GM23248 (cell line): ENCODE measurements around the gene COL9A2. TPM values are rescaled to one million over a fixed set of nuclear protein-coding genes. Genes with fewer than 3 reads are reported as not detected.

Experiments
- DNase-seq: peaks from one replicate; pipeline ENCODE4 v3.0.0-alpha.2; 2015
- H2AFZ ChIP-seq: fragments of 200-600 bp; sonication (generic); 2 replicates; pipeline ENCODE4 v1.6.1; 2016; ENCODE audit warnings: antibody characterized with exemption
- H3F3A ChIP-seq: fragments of 200-600 bp; sonication (generic); 2 replicates; pipeline ENCODE4 v1.6.1; 2016; ENCODE audit warnings: mild to moderate bottlenecking, antibody characterized with exemption, mixed run types; ENCODE audit not compliant: insufficient read depth
- H3K27ac ChIP-seq: fragments of 200-600 bp; sonication (generic); 2 replicates; pipeline ENCODE4 v1.5.1; 2016; ENCODE audit warnings: mild to moderate bottlenecking
- H3K27me3 ChIP-seq: fragments of 200-600 bp; sonication (generic); replicated peaks from 2 replicates; pipeline ENCODE4 v1.6.1; 2016; ENCODE audit warnings: mild to moderate bottlenecking; ENCODE audit not compliant: insufficient read depth
- H3K36me3 ChIP-seq: fragments of 200-600 bp; sonication (generic); 2 replicates; pipeline ENCODE4 v1.6.1; 2016; ENCODE audit warnings: low read depth, mild to moderate bottlenecking
- H3K4me1 ChIP-seq: fragments of 200-600 bp; sonication (generic); 2 replicates; pipeline ENCODE4 v1.6.1; 2016; ENCODE audit warnings: mild to moderate bottlenecking; ENCODE audit not compliant: insufficient read depth
- H3K4me2 ChIP-seq: fragments of 200-600 bp; sonication (generic); one replicate; pipeline ENCODE4 v1.6.1; 2016; ENCODE audit warnings: mild to moderate bottlenecking; ENCODE audit not compliant: unreplicated experiment
- H3K4me3 ChIP-seq: fragments of 200-600 bp; sonication (generic); 2 replicates; pipeline ENCODE4 v1.5.1; 2016; ENCODE audit warnings: mild to moderate bottlenecking
- H3K79me2 ChIP-seq: fragments of 200-600 bp; sonication (generic); 2 replicates; pipeline ENCODE4 v1.6.1; 2016; ENCODE audit warnings: mild to moderate bottlenecking; ENCODE audit not compliant: insufficient read depth
- H3K9ac ChIP-seq: fragments of 200-600 bp; sonication (generic); 2 replicates; pipeline ENCODE4 v1.6.1; 2016; ENCODE audit warnings: mild to moderate bottlenecking
- H3K9me2 ChIP-seq: fragments of 200-600 bp; sonication (generic); 2 replicates; pipeline ENCODE4 v1.6.1; 2016; ENCODE audit warnings: mixed run types, mild to moderate bottlenecking, moderate library complexity; ENCODE audit not compliant: insufficient read depth
- H3K9me3 ChIP-seq: fragments of 200-600 bp; sonication (generic); one replicate; pipeline ENCODE4 v1.6.1; 2017; ENCODE audit warnings: low read depth
- H4K20me1 ChIP-seq: fragments of 200-600 bp; sonication (generic); 2 replicates; pipeline ENCODE4 v1.6.0; 2016; ENCODE audit not compliant: insufficient read depth
- EZH2 ChIP-seq: fragments of 200-600 bp; sonication (generic); IDR thresholded peaks from 2 replicates; pipeline ENCODE4 v1.6.1; 2018; ENCODE audit warnings: antibody characterized with exemption, mild to moderate bottlenecking; ENCODE audit not compliant: insufficient read depth, poor library complexity, severe bottlenecking
- EZH2phosphoT487 ChIP-seq: fragments of 200-600 bp; sonication (generic); IDR thresholded peaks from 2 replicates; pipeline ENCODE4 v1.6.1; 2018; ENCODE audit warnings: antibody characterized with exemption, moderate library complexity, mild to moderate bottlenecking, low read depth; ENCODE audit not compliant: insufficient read depth
- WGBS, 2 experiments: methylation state at CpG; one replicate each; pipeline ENCODE4 v1.1.6; 2015 to 2017; ENCODE audit warnings: low lambda C conversion rate in 2 of 2, low coverage in 1 of 2; ENCODE audit errors: missing lambda C conversion rate in 2 of 2; 5-methylcytosine and 5-hydroxymethylcytosine counted together
- in situ Hi-C: fragments of 300-500 bp; cut with MboI; formaldehyde crosslinking; loops from 2 replicates; pipeline ENCODE4 v1.15.0; 2020
- polyA plus RNA-seq: library from polyadenylated mRNA; unstranded; fragments of >200 nt; fragmentation: Nextera tagmentation; extraction: Ambion mirVana; gene quantifications from 2 replicates; pipeline ENCODE4 v1.2.1, GENCODE V29; 2016
- total RNA-seq: library from RNA; depleted of rRNA; stranded (reverse); fragments of >200 nt; shearing (Covaris generic); gene quantifications from 2 replicates; pipeline ENCODE4 v1.2.3, GENCODE V29; 2014

The COL9A2 gene
- total and polyA plus RNA-seq, 2 experiments from 2014 or later = 0.80 to 2.8 TPM

GRCh38 chr1:40303051-40303771 lies 13.9 kb downstream of the COL9A2 start:
- no peak overlapping the region for H2AFZ ChIP-seq
- no peak for TF ChIP-seq EZH2
- no peak for TF ChIP-seq EZH2phosphoT487
- H3K27me3 ChIP-seq = no peaks in the 10 kb centered on the region
- no peak overlapping the region for H3K9ac ChIP-seq
- H3K27ac ChIP-seq = no peak overlapping the region
- H3K4me1 ChIP-seq = no peaks in the 10 kb centered on the region
- WGBS, 2 experiments = 79 to 86% methylated on average over 33 to 38 of the region's 38 CpGs
- no peak overlapping the region for H3K4me2 ChIP-seq
- no peaks in the 10 kb centered on the region for H3K79me2 ChIP-seq
- DNase-seq = no peak
- H3F3A ChIP-seq = no peaks in the 10 kb centered on the region
- no peak overlapping the region for H3K4me3 ChIP-seq
- H3K9me2 ChIP-seq = no peaks in the 10 kb centered on the region
- H3K9me3 ChIP-seq = no peaks in the 10 kb centered on the region
- no peaks in the 10 kb centered on the region for H4K20me1 ChIP-seq
- H3K36me3 ChIP-seq = no peaks in the 10 kb centered on the region
- in situ Hi-C loops = no loop called here

- Histone ChIP-seq H3K36me3 (no peaks in the 10 kb centered on the region), H2AFZ (no peak overlapping the region), H3K27ac (no peak overlapping the region), H3K4me2 (no peak overlapping the region), H3K9me3 (no peaks in the 10 kb centered on the region), H3K27me3 (no peaks in the 10 kb centered on the region), H3K4me1 (no peaks in the 10 kb centered on the region), H3K9ac (no peak overlapping the region), H4K20me1 (no peaks in the 10 kb centered on the region), H3K79me2 (no peaks in the 10 kb centered on the region), H3F3A (no peaks in the 10 kb centered on the region), H3K4me3 (no peak overlapping the region), H3K9me2 (no peaks in the 10 kb centered on the region)
- WGBS, 2 experiments = 83 to 87% methylated on average over 13 of the region's 13 CpGs
- no peak for DNase-seq
- in situ Hi-C loops = no loop called here
- TF ChIP-seq EZH2 (no peak), EZH2phosphoT487 (no peak)
Observed at GRCh38 chr1:40302475-40302874, 14.6 kb downstream of the COL9A2 start.

DNA sequence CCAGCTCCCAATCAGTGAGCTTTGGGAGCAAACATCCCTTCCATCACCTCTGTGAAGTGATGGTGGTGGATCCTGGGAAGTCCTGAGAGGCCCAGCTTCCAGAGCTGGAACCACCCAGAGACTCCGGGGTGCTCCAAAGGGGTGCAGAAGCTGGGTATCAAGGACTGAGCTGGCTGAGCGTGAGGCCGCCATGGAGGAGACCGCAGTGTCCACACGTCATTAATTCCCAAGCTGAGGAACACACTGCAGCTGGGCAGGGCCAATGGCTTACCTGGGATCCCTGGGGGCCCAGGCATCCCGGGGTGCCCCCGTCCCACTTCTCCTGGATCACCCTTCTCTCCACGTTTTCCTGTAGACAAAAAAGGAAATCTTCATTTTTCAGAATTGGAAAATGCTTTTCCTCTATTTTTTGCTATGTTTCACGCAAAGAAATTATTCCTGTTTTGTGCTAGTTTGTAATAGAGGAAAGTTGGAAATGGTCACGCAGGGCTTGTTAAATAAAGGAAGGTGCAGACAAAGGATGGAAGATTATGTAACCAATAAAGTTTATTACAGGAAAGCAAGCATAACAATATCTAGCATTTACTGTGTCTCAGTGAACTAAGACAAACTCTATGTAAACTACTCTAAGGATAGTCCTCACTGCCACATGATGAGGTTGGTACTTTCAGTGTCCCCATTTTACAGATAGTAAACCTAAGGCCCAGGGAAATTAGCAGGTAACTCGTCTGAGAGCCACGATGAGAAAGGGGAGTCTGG lies 15.4 kb downstream of the COL9A2 start:
- H3K4me1 ChIP-seq = no peaks in the 10 kb centered on the region
- no peak for TF ChIP-seq EZH2phosphoT487
- TF ChIP-seq EZH2 = no peak
- no peak overlapping the region for H3K4me3 ChIP-seq
- WGBS, 2 experiments = 82 to 84% methylated on average over 12 of the region's 12 CpGs
- in situ Hi-C loops = no loop called here
- H2AFZ ChIP-seq = no peak overlapping the region
- H3K4me2 ChIP-seq = no peak overlapping the region
- H3K36me3 ChIP-seq = no peaks in the 10 kb centered on the region
- no peaks in the 10 kb centered on the region for H3K9me2 ChIP-seq
- no peaks in the 10 kb centered on the region for H3K27me3 ChIP-seq
- H3K9ac ChIP-seq = no peak overlapping the region
- H3F3A ChIP-seq = no peaks in the 10 kb centered on the region
- DNase-seq = no peak
- H3K9me3 ChIP-seq = no peaks in the 10 kb centered on the region
- H3K27ac ChIP-seq = no peak overlapping the region
- no peaks in the 10 kb centered on the region for H4K20me1 ChIP-seq
- H3K79me2 ChIP-seq = no peaks in the 10 kb centered on the region

DNA sequence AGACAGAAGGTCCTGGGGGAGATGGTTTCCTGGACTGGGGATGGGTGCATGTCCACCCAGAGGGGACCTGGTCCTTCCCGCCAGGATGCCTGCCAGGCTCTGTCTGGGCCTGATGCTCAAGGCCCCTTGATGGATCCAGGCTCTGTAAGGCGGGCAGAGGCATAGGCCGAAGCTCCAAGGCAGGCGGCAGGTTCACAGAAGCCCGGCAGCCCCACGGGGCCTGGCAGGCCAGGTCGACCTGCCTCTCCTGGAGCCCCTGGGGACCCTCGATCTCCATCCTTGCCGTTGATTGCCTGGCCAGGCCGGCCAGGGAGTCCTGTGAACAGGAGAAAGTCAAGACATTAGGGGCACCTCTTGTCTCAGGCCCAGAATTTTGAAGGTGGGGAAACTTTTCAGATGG lies 16.0 kb downstream of the COL9A2 start:
- no peak for TF ChIP-seq EZH2phosphoT487
- TF ChIP-seq EZH2 = no peak
- Histone ChIP-seq H2AFZ (no peak overlapping the region), H3K36me3 (no peaks in the 10 kb centered on the region), H3K4me1 (no peaks in the 10 kb centered on the region), H3K4me3 (no peak overlapping the region), H4K20me1 (no peaks in the 10 kb centered on the region), H3K9me3 (no peaks in the 10 kb centered on the region), H3K27me3 (no peaks in the 10 kb centered on the region), H3K27ac (no peak overlapping the region), H3F3A (no peaks in the 10 kb centered on the region), H3K9me2 (no peaks in the 10 kb centered on the region), H3K79me2 (no peaks in the 10 kb centered on the region), H3K4me2 (no peak overlapping the region), H3K9ac (no peak overlapping the region)
- no peak for DNase-seq
- in situ Hi-C loops = no loop called here
- 68 to 75% methylated on average over 10 of the region's 10 CpGs for WGBS, 2 experiments
